Activated CD8-positive, alpha-beta T cell treated with anti-CD3 and anti-CD28 coated beads for 36 hours (primary cell): ENCODE results near the gene TRIP13. TPM values are rescaled to one million over a fixed set of nuclear protein-coding genes. Genes with fewer than 3 reads are reported as not detected.
"Not testable (repeated sequence)": the region's sequence is repeated elsewhere in the genome, so short reads cannot be mapped to it uniquely, and the experiment has no call there.

ENCODE experiments used
- ATAC-seq: fragments of 200-7000 bp; cut with Tn5 transposase; one replicate; pipeline ENCODE4 v1.10.0; 2021; ENCODE audit warnings: mild to moderate bottlenecking, moderate library complexity
- CTCF ChIA-PET: fragments of 350-600 bp; sonication (Branson Sonifier 250); formaldehyde crosslinking; loops from one replicate; lab custom pipeline; 2021; ENCODE audit warnings: antibody characterized with exemption; lab: Charles Lee
- POLR2A ChIA-PET: fragments of 350-600 bp; sonication (Branson Sonifier 250); formaldehyde crosslinking; loops from one replicate; lab custom pipeline; 2021; ENCODE audit warnings: antibody characterized with exemption; lab: Charles Lee
- DNase-seq: peaks from one replicate; pipeline ENCODE4 v3.0.0-alpha.2; 2020
- H3K27ac Mint-ChIP-seq: one replicate; pipeline ENCODE4 v1.8.0; 2021; ENCODE audit warnings: mild to moderate bottlenecking, mixed read lengths
- H3K27me3 Mint-ChIP-seq: one replicate; pipeline ENCODE4 v1.8.0; 2021; ENCODE audit warnings: mixed read lengths
- H3K36me3 Mint-ChIP-seq: one replicate; pipeline ENCODE4 v1.8.0; 2021; ENCODE audit warnings: low read depth, mixed read lengths
- H3K4me1 Mint-ChIP-seq: one replicate; pipeline ENCODE4 v1.8.0; 2021; ENCODE audit warnings: low read depth, mixed read lengths
- H3K4me3 Mint-ChIP-seq: one replicate; pipeline ENCODE4 v1.8.0; 2021; ENCODE audit warnings: mild to moderate bottlenecking, moderate library complexity, mixed read lengths
- H3K9me3 Mint-ChIP-seq: one replicate; pipeline ENCODE4 v1.8.0; 2021; ENCODE audit warnings: mixed read lengths
- CTCF ChIP-seq: fragments of 200-600 bp; IDR thresholded peaks from one replicate; pipeline ENCODE4 v1.8.0; 2022; ENCODE audit warnings: antibody characterized with exemption, mild to moderate bottlenecking
- intact Hi-C: fragments of 100-400 bp; cut with micrococcal nuclease; formaldehyde crosslinking; loops from one replicate; pipeline ENCODE4 v1.10.0; 2022
- total RNA-seq, 2 experiments: library from RNA; stranded (reverse); gene quantifications; one replicate each; pipeline ENCODE4 v1.2.3, GENCODE V29; 2021

TRIP13 gene
- total RNA-seq, 2 experiments from 2014 or later = 31.0 to 36.9 TPM

- Mint-ChIP-seq H3K27ac (no peak overlapping the region), H3K9me3 (no peaks in the 10 kb centered on the region), H3K27me3 (no peaks in the 10 kb centered on the region), H3K4me1 (no peaks in the 10 kb centered on the region), H3K4me3 (no peak overlapping the region), H3K36me3 (peaks cover 46% of the 10 kb centered on the region)
- ChIA-PET POLR2A (interaction anchor here (1.1 to 2.2 kb wide), 2 partner anchors 12 to 14 kb away, joined by 3 to 9 read pairs; no protein-coding TSS in a partner anchor), CTCF (no interaction called here)
- ATAC-seq = no peak
- intact Hi-C loops = no loop called here
- DNase-seq = no peak
- no peak for TF ChIP-seq CTCF
Measured at GRCh38 chr5:875931-876330, 16.8 kb upstream of the TRIP13 start.

- POLR2A ChIA-PET = interaction anchor here (0.9 to 2.2 kb wide), 2 partner anchors 13 to 18 kb away, joined by 5 to 9 read pairs; no protein-coding TSS in a partner anchor
- ATAC-seq = no peak
- CTCF ChIA-PET = no interaction called here
Measured at GRCh38 chr5:876398-877365, 16.0 kb upstream of the TRIP13 start.

GRCh38 chr5:878125-878524 lies 14.6 kb upstream of the TRIP13 start:
- no peak for TF ChIP-seq CTCF
- intact Hi-C loops = no loop called here
- Mint-ChIP-seq H3K36me3 (peaks cover 53% of the 10 kb centered on the region), H3K27me3 (no peaks in the 10 kb centered on the region), H3K9me3 (peaks cover 7% of the 10 kb centered on the region), H3K4me1 (peaks cover 16% of the 10 kb centered on the region), H3K27ac (no peak overlapping the region), H3K4me3 (no peak overlapping the region)
- ATAC-seq (no peak), DNase-seq (no peak)
- CTCF ChIA-PET = no interaction called here
- POLR2A ChIA-PET = interaction anchor here (2.2 kb wide), 1 partner anchor 14 kb away, joined by 9 read pairs; no protein-coding TSS in a partner anchor

More at GRCh38 chr5:876398-877365, 16.0 kb upstream of the TRIP13 start:
- DNase-seq = no peak
- H3K4me1 Mint-ChIP-seq = peaks cover 2% of the 10 kb centered on the region
- intact Hi-C loops = no loop called here
- H3K27me3 Mint-ChIP-seq = no peaks in the 10 kb centered on the region
- no peak overlapping the region for H3K27ac Mint-ChIP-seq
- no peak overlapping the region for H3K4me3 Mint-ChIP-seq
- H3K36me3 Mint-ChIP-seq = peaks cover 46% of the 10 kb centered on the region
- no peaks in the 10 kb centered on the region for H3K9me3 Mint-ChIP-seq
- TF ChIP-seq CTCF = no peak

GRCh38 chr5:878677-879076 lies 14.0 kb upstream of the TRIP13 start:
- CTCF ChIA-PET, H3K27ac Mint-ChIP-seq, H3K27me3 Mint-ChIP-seq, H3K4me3 Mint-ChIP-seq, intact Hi-C loops, H3K9me3 Mint-ChIP-seq, ATAC-seq, DNase-seq, POLR2A ChIA-PET: not testable (repeated sequence)
- Mint-ChIP-seq H3K4me1 (peaks cover 16% of the 10 kb centered on the region), H3K36me3 (peaks cover 54% of the 10 kb centered on the region)

GRCh38 chr5:880816-881550 lies 11.7 kb upstream of the TRIP13 start:
- TF ChIP-seq CTCF = no peak
- no peak overlapping the region for H3K4me3 Mint-ChIP-seq
- intact Hi-C loops = no loop called here
- no peaks in the 10 kb centered on the region for H3K27me3 Mint-ChIP-seq
- no peak overlapping the region for H3K27ac Mint-ChIP-seq
- ChIA-PET POLR2A (no interaction called here), CTCF (no interaction called here)
- H3K36me3 Mint-ChIP-seq = peaks cover 64% of the 10 kb centered on the region
- no peak for ATAC-seq
- H3K9me3 Mint-ChIP-seq = peaks cover 7% of the 10 kb centered on the region
- peaks cover 16% of the 10 kb centered on the region for H3K4me1 Mint-ChIP-seq
- no peak for DNase-seq
